H1 (cell line): Measurements from ENCODE around the gene ZMIZ1. TPM values are rescaled to one million over a fixed set of nuclear protein-coding genes. Genes with fewer than 3 reads are reported as not detected.

ENCODE experiments used
- CTCF ChIA-PET: fragments of 300-600 bp; sonication (Branson Sonifier 250); formaldehyde crosslinking; loops from one replicate; lab custom pipeline; 2021; ENCODE audit not compliant: partially characterized antibody; lab: Charles Lee
- POLR2A ChIA-PET: fragments of 300-600 bp; sonication (Branson Sonifier 250); formaldehyde crosslinking; loops from one replicate; lab custom pipeline; 2021; ENCODE audit warnings: inconsistent platforms; ENCODE audit not compliant: partially characterized antibody; lab: Charles Lee
- DNase-seq, 2 experiments: peaks; one replicate each; pipeline versions ENCODE4 v3.0.0 to v3.0.0-alpha.2; 2010 to 2022; ENCODE audit warnings: low spot score in 2 of 2, low read depth in 1 of 2, mixed read lengths in 1 of 2
- FAIRE-seq: peaks from 2 replicates; lab custom pipeline; 2011; peaks lifted over from hg19 to GRCh38; lab: Jason Lieb, UNC
- H2AFZ ChIP-seq: 2 replicates; pipeline ENCODE4 v1.8.1; 2012; ENCODE audit warnings: low read length, inconsistent platforms
- H2AK5ac ChIP-seq: 2 replicates; pipeline ENCODE4 v1.6.1; 2013; ENCODE audit warnings: low read depth, low read length
- H2BK120ac ChIP-seq: replicated peaks from 2 replicates; pipeline ENCODE3; 2013; ENCODE audit warnings: low read depth, low read length, inconsistent platforms
- H2BK12ac ChIP-seq: 2 replicates; pipeline ENCODE4 v1.6.1; 2013; ENCODE audit warnings: low read depth, low read length
- H2BK15ac ChIP-seq: 2 replicates; pipeline ENCODE4 v1.6.1; 2013; ENCODE audit warnings: low read length
- H2BK20ac ChIP-seq: 2 replicates; pipeline ENCODE4 v1.6.1; 2013; ENCODE audit warnings: low read length
- H2BK5ac ChIP-seq: 2 replicates; pipeline ENCODE4 v1.6.1; 2013; ENCODE audit warnings: low read depth, low read length
- H3K14ac ChIP-seq: 2 replicates; pipeline ENCODE4 v1.6.1; 2013; ENCODE audit warnings: inconsistent platforms; ENCODE audit not compliant: insufficient read length
- H3K18ac ChIP-seq: 2 replicates; pipeline ENCODE4 v1.6.1; 2013; ENCODE audit warnings: low read length; ENCODE audit errors: extremely low read depth
- H3K23ac ChIP-seq: 2 replicates; pipeline ENCODE4 v1.6.1; 2013; ENCODE audit warnings: inconsistent platforms; ENCODE audit not compliant: insufficient read length
- H3K23me2 ChIP-seq: 2 replicates; pipeline ENCODE4 v1.6.1; 2013; ENCODE audit warnings: low read depth, low read length
- H3K27ac ChIP-seq: 2 replicates; pipeline ENCODE4 v1.6.1; 2011; ENCODE audit warnings: low read depth, low read length, inconsistent platforms
- H3K27me3 ChIP-seq, 4 experiments: replicated peaks in 1 of 4; 1 replicate in 1 of 4; 2 replicates in 3 of 4; pipeline versions ENCODE4 v1.6.1 to v1.8.1; 2011 to 2013; ENCODE audit warnings: low read length in 3 of 4, mild to moderate bottlenecking in 3 of 4, inconsistent platforms in 2 of 4, mixed read lengths in 2 of 4, moderate library complexity in 1 of 4; ENCODE audit not compliant: control insufficient read depth in 3 of 4, insufficient read depth in 3 of 4; ENCODE audit errors: extremely low read depth in 1 of 4
- H3K36me3 ChIP-seq, 4 experiments: 2 replicates each; pipeline versions ENCODE4 v1.6.1 to v1.8.1; 2011 to 2013; ENCODE audit warnings: mild to moderate bottlenecking in 4 of 4, low read length in 3 of 4, moderate library complexity in 2 of 4, control low read depth in 1 of 4, inconsistent platforms in 1 of 4; ENCODE audit not compliant: insufficient read depth in 4 of 4, control insufficient read depth in 2 of 4
- H3K4ac ChIP-seq: replicated peaks from 2 replicates; pipeline ENCODE3; 2013; ENCODE audit warnings: low read length, low read depth, mixed read lengths, inconsistent platforms; ENCODE audit not compliant: insufficient read length
- H3K4me1 ChIP-seq, 4 experiments: replicated peaks in 1 of 4; 1 replicate in 1 of 4; 2 replicates in 3 of 4; pipeline versions ENCODE4 v1.6.1 to v1.8.1; 2011 to 2013; ENCODE audit warnings: low read length in 3 of 4, inconsistent platforms in 2 of 4, mixed read lengths in 1 of 4; ENCODE audit not compliant: insufficient read depth in 4 of 4, control insufficient read depth in 3 of 4
- H3K4me2 ChIP-seq, 2 experiments: 2 replicates each; pipeline versions ENCODE4 v1.6.1 to v1.8.1; 2011 to 2013; ENCODE audit warnings: low read depth in 2 of 2, low read length in 2 of 2, control low read depth in 1 of 2, inconsistent platforms in 1 of 2, mild to moderate bottlenecking in 1 of 2; ENCODE audit not compliant: insufficient read depth in 1 of 2
- H3K4me3 ChIP-seq, 4 experiments: fragments of 200-600, 300-600 bp in 1 of 4; sonication (generic), shearing (Covaris generic), sonication (Bioruptor Twin) in 1 of 4; 2 replicates each; pipeline versions ENCODE4 v1.5.1 to v1.8.1; 2011 to 2016; ENCODE audit warnings: low read length in 4 of 4, low read depth in 3 of 4, control low read depth in 2 of 4, inconsistent platforms in 2 of 4, mild to moderate bottlenecking in 2 of 4, mixed read lengths in 1 of 4, moderate library complexity in 1 of 4; ENCODE audit not compliant: insufficient read depth in 2 of 4; ENCODE audit errors: extremely low read depth in 1 of 4
- H3K56ac ChIP-seq: replicated peaks from 2 replicates; pipeline ENCODE3; 2013; ENCODE audit warnings: low read depth, mild to moderate bottlenecking, mixed read lengths, low read length, inconsistent platforms; ENCODE audit not compliant: insufficient read length
- H3K79me1 ChIP-seq: 2 replicates; pipeline ENCODE4 v1.6.1; 2013; ENCODE audit warnings: low read depth, low read length, control low read depth
- H3K79me2 ChIP-seq, 2 experiments: 2 replicates each; pipeline versions ENCODE4 v1.6.1 to v1.8.1; 2012 to 2013; ENCODE audit warnings: low read length in 2 of 2, mild to moderate bottlenecking in 2 of 2, inconsistent platforms in 1 of 2; ENCODE audit not compliant: insufficient read depth in 2 of 2, control insufficient read depth in 1 of 2
- H3K9ac ChIP-seq, 4 experiments: replicated peaks in 1 of 4; 1 replicate in 1 of 4; 2 replicates in 3 of 4; pipeline versions ENCODE4 v1.6.1 to v1.8.1; 2011 to 2013; ENCODE audit warnings: low read depth in 3 of 4, low read length in 3 of 4, control low read depth in 2 of 4, mild to moderate bottlenecking in 2 of 4, moderate library complexity in 2 of 4, inconsistent platforms in 1 of 4; ENCODE audit errors: extremely low read depth in 1 of 4
- H3K9me3 ChIP-seq, 2 experiments: 2 replicates each; pipeline versions ENCODE4 v1.6.1 to v1.8.1; 2012 to 2013; ENCODE audit warnings: mild to moderate bottlenecking in 2 of 2, moderate library complexity in 2 of 2, control low read depth in 1 of 2, inconsistent platforms in 1 of 2, low read depth in 1 of 2, low read length in 1 of 2, mixed read lengths in 1 of 2; ENCODE audit not compliant: insufficient read depth in 2 of 2
- H4K20me1 ChIP-seq, 2 experiments: replicated peaks in 1 of 2; 2 replicates each; pipeline versions ENCODE3 to v1.8.1; 2011 to 2013; ENCODE audit warnings: inconsistent platforms in 2 of 2, low read length in 2 of 2, mild to moderate bottlenecking in 1 of 2; ENCODE audit not compliant: insufficient read depth in 2 of 2, control insufficient read depth in 1 of 2
- H4K5ac ChIP-seq: 2 replicates; pipeline ENCODE4 v1.6.1; 2013; ENCODE audit warnings: low read length, low read depth, mixed read lengths, inconsistent platforms; ENCODE audit not compliant: insufficient read length
- H4K8ac ChIP-seq: 2 replicates; pipeline ENCODE4 v1.8.0; 2013; ENCODE audit warnings: mild to moderate bottlenecking, moderate library complexity, low read length, inconsistent platforms; ENCODE audit not compliant: insufficient read depth; ENCODE audit errors: extremely low read depth
- H4K91ac ChIP-seq: replicated peaks from 2 replicates; pipeline ENCODE3; 2013; ENCODE audit warnings: low read length, mixed read lengths, inconsistent platforms; ENCODE audit not compliant: insufficient read length
- RAD21 ChIP-seq, 2 experiments: IDR thresholded peaks in 1 of 2; conservative IDR thresholded peaks in 1 of 2; 2 replicates each; pipeline ENCODE4 v1.6.1; 2011; ENCODE audit warnings: low read depth in 2 of 2, low read length in 2 of 2, improper control_type of control experiment in 1 of 2, inconsistent platforms in 1 of 2, mild to moderate bottlenecking in 1 of 2, moderate library complexity in 1 of 2
- WGBS, 2 experiments: shearing (Covaris generic) in 1 of 2; methylation state at CpG; one replicate each; pipeline versions ENCODE4 v1.1.6 to v1.1.7; 2013 to 2015; ENCODE audit warnings: low lambda C conversion rate in 2 of 2, mixed read lengths in 2 of 2, inconsistent platforms in 1 of 2, low coverage in 1 of 2, missing lambda C conversion rate in 1 of 2; ENCODE audit not compliant: insufficient replicate concordance in 2 of 2, insufficient coverage in 1 of 2, insufficient read length in 1 of 2; ENCODE audit errors: extremely low coverage in 1 of 2, missing lambda C conversion rate in 1 of 2; 5-methylcytosine and 5-hydroxymethylcytosine counted together
- polyA plus RNA-seq, 7 experiments: library from polyadenylated mRNA; depleted of rRNA in 3 of 7; stranded (reverse) in 5 of 7; unstranded in 2 of 7; fragments of >200 nt in 5 of 7; fragments of 200-250 nt in 2 of 7; gene quantifications; 1 replicate in 5 of 7; 2 replicates in 1 of 7; 4 replicates in 1 of 7; pipeline versions ENCODE4 v1.2.1 to v1.2.3, GENCODE V29; 2011 to 2013; ENCODE audit warnings: missing spikeins in 2 of 7, mixed read lengths in 2 of 7
- total RNA-seq: library from RNA; stranded (reverse); fragmentation: NEBNext Ultra II Directional; extraction: Animal tissue kit (Norgen Biotek cat#: 25700); gene quantifications from 2 replicates; pipeline ENCODE4 v1.2.1, GENCODE V29; 2021
- TF ChIP-seq, protein P1 (sequence below), 3 experiments: IDR thresholded peaks; 1 replicate in 2 of 3; 2 replicates in 1 of 3; pipeline versions ENCODE4 v1.5.1 to v1.6.1; 2011; ENCODE audit warnings: low read length in 3 of 3, mild to moderate bottlenecking in 3 of 3, inconsistent platforms in 2 of 3, low read depth in 1 of 3, moderate library complexity in 1 of 3; ENCODE audit not compliant: insufficient read depth in 1 of 3; ENCODE audit errors: control extremely low read depth in 1 of 3

The ZMIZ1 gene
- total and polyA plus RNA-seq, 2 of the 8 experiments (the other 6 are each of a cell fraction or from before 2014, with no cell fraction given): 8.1 to 28.0 TPM

DNA sequence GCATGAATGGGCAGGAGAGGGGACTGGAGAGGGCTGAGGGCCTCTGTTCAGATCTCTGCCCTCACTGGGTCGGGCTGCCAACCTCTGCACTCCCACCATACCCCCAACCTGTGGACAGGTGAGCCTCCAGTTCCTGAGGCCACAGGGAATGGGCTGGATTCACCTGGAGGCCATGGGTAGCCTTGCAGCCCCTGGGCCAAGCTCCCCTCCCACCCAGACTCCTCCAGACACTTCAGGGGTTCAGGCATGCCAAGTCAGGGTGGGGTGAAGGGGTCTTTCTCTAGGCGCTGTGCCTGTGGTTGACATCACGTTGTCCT lies 80.5 kb downstream of the ZMIZ1 start:
- H3K27ac ChIP-seq: no peak overlapping the region

More for the DNA sequence above, 80.5 kb downstream of the ZMIZ1 start:
- Histone ChIP-seq H3K18ac (peak overlapping the region; percentile 71; the same call in 1 of the 2 replicates), H4K5ac (no peak overlapping the region), H2BK120ac (no peak overlapping the region), H3K4me2 (no peak overlapping the region), H3K36me3 (no peaks in the 10 kb centered on the region), H3K4me3 (no peak overlapping the region), H2AFZ (no peak overlapping the region), H3K23me2 (no peaks in the 10 kb centered on the region), H3K9me3 (no peaks in the 10 kb centered on the region), H4K8ac (no peak overlapping the region), H3K79me1 (no peaks in the 10 kb centered on the region; the same call in 1 of the 2 replicates), H3K4ac (no peak overlapping the region), H2BK15ac (no peak overlapping the region), H2BK5ac (peak overlapping the region; percentile 71; the same call in 1 of the 2 replicates), H3K56ac (no peak overlapping the region), H3K79me2 (no peaks in the 10 kb centered on the region; a peak in 1 of 4 replicates), H3K14ac (no peak overlapping the region), H2AK5ac (0 out of 2 replicates have a peak overlapping the region, but pooled peaks have one; percentile 40), H3K23ac (no peak overlapping the region), H3K27me3 (no peaks in the 10 kb centered on the region), H3K4me1 (peaks cover 0 to 23% (median 16%) of the 10 kb centered on the region in 4 experiments; a peak in 6 of 7 replicates), H3K9ac (no peak overlapping the region; a peak in 1 of 7 replicates), H4K20me1 (peaks cover 0 to 1% of the 10 kb centered on the region in 2 experiments), H4K91ac (no peak overlapping the region), H2BK12ac (peak overlapping the region; percentile 50; the same call in 1 of the 2 replicates), H2BK20ac (no peak overlapping the region)
- no peak for TF ChIP-seq RAD21 (IDR thresholded peaks at IDR 0.05 in 1 of 2, conservative IDR thresholded peaks at IDR 0.05 in 1 of 2; ENCODE audit: low read depth in 2 of 2, low read length in 2 of 2)
- TF ChIP-seq, protein P1, sequence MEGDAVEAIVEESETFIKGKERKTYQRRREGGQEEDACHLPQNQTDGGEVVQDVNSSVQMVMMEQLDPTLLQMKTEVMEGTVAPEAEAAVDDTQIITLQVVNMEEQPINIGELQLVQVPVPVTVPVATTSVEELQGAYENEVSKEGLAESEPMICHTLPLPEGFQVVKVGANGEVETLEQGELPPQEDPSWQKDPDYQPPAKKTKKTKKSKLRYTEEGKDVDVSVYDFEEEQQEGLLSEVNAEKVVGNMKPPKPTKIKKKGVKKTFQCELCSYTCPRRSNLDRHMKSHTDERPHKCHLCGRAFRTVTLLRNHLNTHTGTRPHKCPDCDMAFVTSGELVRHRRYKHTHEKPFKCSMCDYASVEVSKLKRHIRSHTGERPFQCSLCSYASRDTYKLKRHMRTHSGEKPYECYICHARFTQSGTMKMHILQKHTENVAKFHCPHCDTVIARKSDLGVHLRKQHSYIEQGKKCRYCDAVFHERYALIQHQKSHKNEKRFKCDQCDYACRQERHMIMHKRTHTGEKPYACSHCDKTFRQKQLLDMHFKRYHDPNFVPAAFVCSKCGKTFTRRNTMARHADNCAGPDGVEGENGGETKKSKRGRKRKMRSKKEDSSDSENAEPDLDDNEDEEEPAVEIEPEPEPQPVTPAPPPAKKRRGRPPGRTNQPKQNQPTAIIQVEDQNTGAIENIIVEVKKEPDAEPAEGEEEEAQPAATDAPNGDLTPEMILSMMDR (IDR thresholded peaks at IDR 0.05; ENCODE audit: control extremely low read depth in 1 of 3, insufficient read depth in 1 of 3, low read depth in 1 of 3, low read length in 3 of 3): peak in 1 of 3 experiments; percentile 13; a peak in 1 of 4 replicates
- ChIA-PET CTCF (interaction anchor here (0.6 to 2.4 kb wide), 10 partner anchors 9 to 71 kb away, joined by 3 to 10 read pairs (median 3); no protein-coding TSS in a partner anchor), POLR2A (interaction anchor here (0.9 to 1.7 kb wide), 5 partner anchors 9 to 35 kb away, joined by 3 to 6 read pairs (median 3); no protein-coding TSS in a partner anchor)
- 75% methylated on average over 2 of the region's 3 CpGs; no CpG with 5 or more reads in 1 of the 2 experiments for WGBS, 2 experiments
- FAIRE-seq: no peak
- DNase-seq: no peak
